ENCODE results near the gene STK33.
A peak's percentile ranks its signal among the peaks of the same experiment; 100 is the strongest.

Gene STK33

DNA sequence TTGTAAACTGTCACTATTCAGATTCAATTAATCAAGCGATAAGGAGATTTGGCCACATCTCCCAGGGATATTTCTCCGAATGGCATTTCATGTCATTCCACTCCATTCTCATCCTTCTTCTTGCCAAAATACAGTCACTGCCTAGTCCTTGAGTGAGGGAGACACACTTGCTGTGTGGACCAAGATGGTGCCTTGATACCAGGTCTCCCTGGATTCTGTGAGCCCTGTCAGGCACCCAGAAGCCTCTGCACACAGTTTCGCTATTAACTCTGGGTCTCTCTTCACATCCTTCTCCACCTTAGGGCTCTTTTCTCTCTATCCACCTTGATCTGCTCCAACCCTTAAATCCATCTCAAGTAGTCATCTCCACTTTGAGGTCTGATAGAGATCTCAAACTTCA lies 210.4 kb downstream of the STK33 start:
- in situ Hi-C loops (cut with HindIII; ENCODE audit: low pct_ligation_motif_present, low sequenced_read_pairs), result no loop called here

DNA sequence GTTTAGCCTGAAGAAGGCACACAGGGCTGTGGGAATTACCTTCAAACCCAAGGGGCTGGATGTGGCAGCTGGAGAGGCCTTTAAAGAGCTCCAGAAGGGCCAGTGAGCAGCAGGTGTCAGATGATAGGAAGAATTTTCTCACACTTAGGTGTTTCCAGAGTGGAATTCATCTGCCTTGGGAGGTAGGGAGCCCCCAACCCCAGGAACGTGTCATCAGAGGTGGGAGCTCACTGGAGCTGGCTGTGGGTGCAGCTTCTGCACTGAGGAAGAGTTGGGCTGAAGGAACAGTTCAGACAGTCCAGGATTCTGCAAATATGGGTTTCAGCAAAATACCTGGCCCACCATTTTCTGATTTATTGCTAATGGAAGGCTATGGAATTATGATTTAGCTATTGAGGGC lies 210.8 kb downstream of the STK33 start:
- TF ChIP-seq, protein P1, sequence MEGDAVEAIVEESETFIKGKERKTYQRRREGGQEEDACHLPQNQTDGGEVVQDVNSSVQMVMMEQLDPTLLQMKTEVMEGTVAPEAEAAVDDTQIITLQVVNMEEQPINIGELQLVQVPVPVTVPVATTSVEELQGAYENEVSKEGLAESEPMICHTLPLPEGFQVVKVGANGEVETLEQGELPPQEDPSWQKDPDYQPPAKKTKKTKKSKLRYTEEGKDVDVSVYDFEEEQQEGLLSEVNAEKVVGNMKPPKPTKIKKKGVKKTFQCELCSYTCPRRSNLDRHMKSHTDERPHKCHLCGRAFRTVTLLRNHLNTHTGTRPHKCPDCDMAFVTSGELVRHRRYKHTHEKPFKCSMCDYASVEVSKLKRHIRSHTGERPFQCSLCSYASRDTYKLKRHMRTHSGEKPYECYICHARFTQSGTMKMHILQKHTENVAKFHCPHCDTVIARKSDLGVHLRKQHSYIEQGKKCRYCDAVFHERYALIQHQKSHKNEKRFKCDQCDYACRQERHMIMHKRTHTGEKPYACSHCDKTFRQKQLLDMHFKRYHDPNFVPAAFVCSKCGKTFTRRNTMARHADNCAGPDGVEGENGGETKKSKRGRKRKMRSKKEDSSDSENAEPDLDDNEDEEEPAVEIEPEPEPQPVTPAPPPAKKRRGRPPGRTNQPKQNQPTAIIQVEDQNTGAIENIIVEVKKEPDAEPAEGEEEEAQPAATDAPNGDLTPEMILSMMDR (IDR thresholded peaks at IDR 0.05; ENCODE audit: low read depth, low read length, missing control alignments), result no peak
- H3K27ac ChIP-seq, result no peak overlapping the region
- no peak for DNase-seq
- in situ Hi-C loops (cut with HindIII; ENCODE audit: low pct_ligation_motif_present, low sequenced_read_pairs), result no loop called here
- H3K27me3 ChIP-seq (replicated peaks), result no peaks in the 10 kb centered on the region
- no peaks in the 10 kb centered on the region for H3K36me3 ChIP-seq (replicated peaks)
- H3K4me3 ChIP-seq (ENCODE audit: low read depth, low read length), result no peak overlapping the region

More for the DNA sequence above, 210.4 kb downstream of the STK33 start:
- TF ChIP-seq, protein P1 (IDR thresholded peaks at IDR 0.05; ENCODE audit: low read depth, low read length, missing control alignments), result no peak
- Histone ChIP-seq H3K36me3 (replicated peaks) (no peaks in the 10 kb centered on the region), H3K4me3 (ENCODE audit: low read depth, low read length) (no peak overlapping the region), H3K27ac (no peak overlapping the region), H3K27me3 (replicated peaks) (no peaks in the 10 kb centered on the region)
- no peak for DNase-seq

DNA sequence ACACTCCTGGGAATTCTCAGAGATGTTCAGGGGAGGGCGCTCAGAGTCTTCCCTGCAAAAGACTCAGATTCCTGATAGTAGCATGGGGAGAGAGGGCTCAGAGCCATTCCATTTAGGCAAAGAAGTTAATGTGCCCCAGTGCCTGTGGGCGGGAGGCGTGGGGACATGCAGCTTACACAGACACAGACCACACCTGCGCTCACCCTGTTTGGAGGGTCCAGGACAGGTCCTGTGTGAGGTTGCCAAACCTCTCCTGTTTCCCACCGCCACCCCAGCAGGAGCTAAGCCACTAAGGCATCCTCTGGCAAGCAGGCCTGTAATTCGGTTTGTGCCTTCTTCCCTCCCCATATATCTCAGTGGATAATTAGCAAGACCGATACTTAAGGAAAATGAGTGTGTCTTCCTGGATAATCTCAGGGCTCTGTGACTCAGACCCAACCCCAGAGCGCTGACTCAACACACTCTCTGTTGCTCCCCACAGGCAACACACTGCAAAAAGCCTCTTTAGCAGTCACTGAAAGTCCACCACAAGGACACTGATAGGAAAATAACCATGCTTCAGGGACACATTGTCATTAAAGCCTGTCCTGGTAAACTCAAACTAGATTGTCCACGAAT lies 211.5 kb downstream of the STK33 start:
- H3K27me3 ChIP-seq (replicated peaks), result no peaks in the 10 kb centered on the region
- H3K4me3 ChIP-seq (ENCODE audit: low read depth, low read length), result no peak overlapping the region
- H3K36me3 ChIP-seq (replicated peaks), result no peaks in the 10 kb centered on the region
- in situ Hi-C loops (cut with HindIII; ENCODE audit: low pct_ligation_motif_present, low sequenced_read_pairs), result no loop called here
- H3K27ac ChIP-seq, result no peak overlapping the region
- TF ChIP-seq, protein P1 (IDR thresholded peaks at IDR 0.05; ENCODE audit: low read depth, low read length, missing control alignments), result no peak
- peak; percentile 43 for DNase-seq

DNA sequence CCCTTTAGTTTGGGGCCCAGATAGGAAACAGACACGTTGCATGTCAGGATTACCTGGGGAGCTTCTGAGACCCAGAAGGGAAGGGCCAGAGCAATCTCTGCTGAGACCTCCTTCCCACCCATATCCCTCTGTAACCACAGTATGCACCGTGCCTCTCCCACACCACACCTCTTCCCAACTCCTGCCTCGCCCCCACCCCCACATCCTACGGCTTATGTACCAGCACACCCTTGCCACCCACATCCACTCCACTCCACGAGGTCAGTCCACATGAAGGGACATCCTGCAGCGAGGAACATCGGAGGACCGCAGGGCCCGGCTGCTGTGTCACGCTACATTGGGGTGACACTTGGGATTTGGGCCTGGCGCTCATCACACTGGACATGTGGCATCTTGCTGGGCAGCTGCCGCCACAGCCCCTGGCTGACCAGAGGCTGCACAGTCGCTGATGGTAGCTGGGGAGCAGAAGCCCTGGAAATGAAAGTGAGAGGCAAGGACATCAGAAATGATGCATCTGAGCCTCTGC lies 212.1 kb downstream of the STK33 start:
- in situ Hi-C loops (cut with HindIII; ENCODE audit: low pct_ligation_motif_present, low sequenced_read_pairs), result no loop called here
- TF ChIP-seq, protein P1 (IDR thresholded peaks at IDR 0.05; ENCODE audit: low read depth, low read length, missing control alignments), result no peak
- no peak for DNase-seq
- Histone ChIP-seq H3K27ac (no peak overlapping the region), H3K27me3 (replicated peaks) (no peaks in the 10 kb centered on the region), H3K36me3 (replicated peaks) (no peaks in the 10 kb centered on the region), H3K4me3 (ENCODE audit: low read depth, low read length) (no peak overlapping the region)

DNA sequence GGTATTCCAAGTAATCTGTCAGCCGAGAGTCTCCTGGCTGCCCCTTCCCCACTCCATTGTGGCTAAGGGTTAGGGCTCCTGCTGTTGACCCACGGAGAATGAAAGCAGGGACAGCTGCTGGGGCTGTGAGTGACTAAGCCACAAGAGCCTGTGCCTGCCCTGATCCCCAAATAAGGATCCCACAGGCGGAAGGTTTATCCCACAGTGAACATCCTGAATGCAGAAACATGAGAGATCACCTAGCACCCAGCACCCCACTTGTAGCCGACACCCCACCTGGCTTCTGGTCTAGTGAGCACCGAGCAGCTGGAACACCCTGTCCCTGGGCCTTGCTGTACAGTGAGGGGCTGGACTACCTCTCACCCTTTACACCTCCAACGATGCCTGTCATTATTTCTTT lies 212.7 kb downstream of the STK33 start:
- Histone ChIP-seq H3K4me3 (ENCODE audit: low read depth, low read length) (no peak overlapping the region), H3K36me3 (replicated peaks) (no peaks in the 10 kb centered on the region), H3K27me3 (replicated peaks) (no peaks in the 10 kb centered on the region), H3K27ac (no peak overlapping the region)
- in situ Hi-C loops (cut with HindIII; ENCODE audit: low pct_ligation_motif_present, low sequenced_read_pairs), result no loop called here
- TF ChIP-seq, protein P1 (IDR thresholded peaks at IDR 0.05; ENCODE audit: low read depth, low read length, missing control alignments), result no peak
- no peak for DNase-seq

DNA sequence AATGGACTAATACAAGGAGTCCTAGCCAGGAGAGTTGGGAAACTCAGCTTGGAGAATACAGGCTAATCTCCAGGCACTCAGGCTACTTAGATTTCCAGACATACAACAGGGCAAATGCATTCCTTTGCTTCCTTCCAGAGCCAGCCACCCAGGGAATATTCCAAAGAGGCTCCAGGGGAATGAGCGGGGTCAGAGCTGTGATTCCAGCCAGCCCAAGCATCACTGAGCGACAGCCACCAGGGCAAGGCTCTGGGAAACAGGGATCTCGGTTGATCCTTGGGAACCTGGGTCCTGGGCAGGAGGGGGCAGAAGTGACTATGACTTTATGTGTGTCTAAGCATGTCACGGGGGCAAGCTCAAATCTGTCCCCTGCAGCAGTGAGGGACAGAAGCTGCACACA lies 218.1 kb downstream of the STK33 start:
- in situ Hi-C loops (cut with HindIII; ENCODE audit: low pct_ligation_motif_present, low sequenced_read_pairs), result no loop called here
- TF ChIP-seq, protein P1 (IDR thresholded peaks at IDR 0.05; ENCODE audit: low read depth, low read length, missing control alignments), result no peak
- Histone ChIP-seq H3K4me3 (ENCODE audit: low read depth, low read length) (no peak overlapping the region), H3K27ac (no peak overlapping the region), H3K27me3 (replicated peaks) (no peaks in the 10 kb centered on the region), H3K36me3 (replicated peaks) (no peaks in the 10 kb centered on the region)
- DNase-seq, result no peak

All from brain microvascular endothelial cell (primary cell).